ENCODE data around the gene FA2H.

The FA2H gene

GRCh38 chr16:74744566-74744965 lies 30.1 kb downstream of the FA2H start:
- DNase-seq (ENCODE audit: low read depth in 2 of 2): no peak

GRCh38 chr16:74743668-74744299 lies 30.8 kb downstream of the FA2H start:
- DNase-seq (ENCODE audit: low read depth in 2 of 2): no peak

- DNase-seq (ENCODE audit: low read depth in 2 of 2): no peak
Observed at GRCh38 chr16:74743045-74743667, 31.5 kb downstream of the FA2H start.

- no peak for DNase-seq (ENCODE audit: low read depth in 2 of 2)
Observed at GRCh38 chr16:74742051-74742481, 32.6 kb downstream of the FA2H start.

- no peak for DNase-seq (ENCODE audit: low read depth in 2 of 2)
Observed at GRCh38 chr16:74740795-74741304, 33.8 kb downstream of the FA2H start.

- no peak for DNase-seq (ENCODE audit: low read depth in 2 of 2)
Observed at GRCh38 chr16:74739275-74739674, 35.3 kb downstream of the FA2H start.

- DNase-seq (ENCODE audit: low read depth in 2 of 2): no peak
Observed at GRCh38 chr16:74738816-74739215, 35.8 kb downstream of the FA2H start.

- DNase-seq (ENCODE audit: low read depth in 2 of 2): no peak
Observed at GRCh38 chr16:74738113-74738541, 36.5 kb downstream of the FA2H start.

- no peak for DNase-seq (ENCODE audit: low read depth in 2 of 2)
Observed at GRCh38 chr16:74737521-74737920, 37.1 kb downstream of the FA2H start.

- DNase-seq (ENCODE audit: low read depth in 2 of 2): no peak
Observed at GRCh38 chr16:74736531-74737157, 38.0 kb downstream of the FA2H start.

GRCh38 chr16:74735554-74735953 lies 39.1 kb downstream of the FA2H start:
- DNase-seq (ENCODE audit: low read depth in 2 of 2): no peak

- no peak for DNase-seq (ENCODE audit: low read depth in 2 of 2)
Observed at GRCh38 chr16:74735162-74735452, 39.5 kb downstream of the FA2H start.

- DNase-seq (ENCODE audit: low read depth in 2 of 2): no peak
Observed at GRCh38 chr16:74734361-74735161, 40.1 kb downstream of the FA2H start.

GRCh38 chr16:74732707-74733350 lies 41.8 kb downstream of the FA2H start:
- no peak for DNase-seq (ENCODE audit: low read depth in 2 of 2)

GRCh38 chr16:74731853-74732477 lies 42.7 kb downstream of the FA2H start:
- no peak for DNase-seq (ENCODE audit: low read depth in 2 of 2)

GRCh38 chr16:74729783-74730683 lies 44.6 kb downstream of the FA2H start:
- DNase-seq (ENCODE audit: low read depth in 2 of 2): no peak

- DNase-seq (ENCODE audit: low read depth in 2 of 2): no peak
Observed at GRCh38 chr16:74727903-74728302, 46.7 kb downstream of the FA2H start.

- DNase-seq (ENCODE audit: low read depth in 2 of 2): no peak
Observed at GRCh38 chr16:74726716-74727115, 47.9 kb downstream of the FA2H start.

GRCh38 chr16:74725651-74726455 lies 48.8 kb downstream of the FA2H start:
- no peak for DNase-seq (ENCODE audit: low read depth in 2 of 2)
